Measurements from ENCODE around the gene NAT9. TPM values are rescaled to one million over a fixed set of nuclear protein-coding genes. Genes with fewer than 3 reads are reported as not detected.

The NAT9 gene
- total and polyA plus RNA-seq, 2 experiments from 2014 or later = 37.3 to 37.5 TPM

DNA sequence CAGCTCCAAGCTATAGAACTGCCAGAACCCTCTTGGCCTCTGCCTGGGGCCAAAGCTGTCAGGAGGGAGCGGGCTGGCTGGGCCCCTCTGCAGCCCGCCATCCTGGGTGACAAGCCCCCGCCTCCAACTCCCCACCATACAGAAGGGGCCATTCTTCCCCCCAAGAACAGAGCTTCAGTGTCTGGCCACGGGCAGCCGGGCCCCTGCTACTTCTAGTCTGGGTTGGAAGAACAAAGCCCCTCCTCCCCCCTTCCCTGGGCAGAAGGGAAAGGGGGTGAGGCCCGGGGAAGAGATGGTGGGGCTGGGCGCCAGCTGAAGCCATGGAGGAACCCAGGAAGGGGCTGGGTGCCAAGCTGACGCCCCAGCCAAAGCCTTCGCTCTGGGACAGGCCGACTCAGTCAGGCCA lies 9.0 kb downstream of the NAT9 start (continued):
- TF ChIP-seq, protein P1, sequence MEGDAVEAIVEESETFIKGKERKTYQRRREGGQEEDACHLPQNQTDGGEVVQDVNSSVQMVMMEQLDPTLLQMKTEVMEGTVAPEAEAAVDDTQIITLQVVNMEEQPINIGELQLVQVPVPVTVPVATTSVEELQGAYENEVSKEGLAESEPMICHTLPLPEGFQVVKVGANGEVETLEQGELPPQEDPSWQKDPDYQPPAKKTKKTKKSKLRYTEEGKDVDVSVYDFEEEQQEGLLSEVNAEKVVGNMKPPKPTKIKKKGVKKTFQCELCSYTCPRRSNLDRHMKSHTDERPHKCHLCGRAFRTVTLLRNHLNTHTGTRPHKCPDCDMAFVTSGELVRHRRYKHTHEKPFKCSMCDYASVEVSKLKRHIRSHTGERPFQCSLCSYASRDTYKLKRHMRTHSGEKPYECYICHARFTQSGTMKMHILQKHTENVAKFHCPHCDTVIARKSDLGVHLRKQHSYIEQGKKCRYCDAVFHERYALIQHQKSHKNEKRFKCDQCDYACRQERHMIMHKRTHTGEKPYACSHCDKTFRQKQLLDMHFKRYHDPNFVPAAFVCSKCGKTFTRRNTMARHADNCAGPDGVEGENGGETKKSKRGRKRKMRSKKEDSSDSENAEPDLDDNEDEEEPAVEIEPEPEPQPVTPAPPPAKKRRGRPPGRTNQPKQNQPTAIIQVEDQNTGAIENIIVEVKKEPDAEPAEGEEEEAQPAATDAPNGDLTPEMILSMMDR (conservative IDR thresholded peaks at IDR 0.05; ENCODE audit: low read depth in 2 of 2) = no peak

DNA sequence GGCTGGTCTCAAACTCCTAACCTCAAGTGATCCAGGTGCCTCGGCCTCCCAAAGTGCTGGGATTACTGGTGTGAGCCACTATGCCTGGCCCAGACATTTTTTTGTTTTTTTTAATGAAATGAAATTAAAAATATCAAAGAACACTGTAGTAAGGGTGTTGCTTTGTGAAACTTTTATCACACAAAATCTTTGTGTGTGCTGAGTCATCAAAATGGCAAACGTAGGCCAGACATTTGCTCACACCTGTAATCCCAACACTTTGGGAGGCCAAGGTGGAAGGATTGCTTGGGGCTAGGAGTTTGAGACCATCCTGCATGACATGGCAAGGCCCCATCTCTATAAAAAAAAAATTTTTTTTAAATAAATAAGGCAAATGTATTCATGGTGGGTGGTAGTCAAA lies 9.7 kb downstream of the NAT9 start:
- peaks cover 30% of the 10 kb centered on the region for H3K36me3 Mint-ChIP-seq (ENCODE audit: low read depth)
- Histone ChIP-seq H3K27me3 (ENCODE audit: insufficient read depth) (no peaks in the 10 kb centered on the region), H4K20me1 (replicated peaks; ENCODE audit: insufficient read depth) (peaks cover 13% of the 10 kb centered on the region; the same call in 1 of the 2 replicates), H3K27ac (ENCODE audit: low read depth) (no peak overlapping the region), H2AFZ (no peak overlapping the region), H3K79me2 (replicated peaks; ENCODE audit: insufficient read depth) (peaks cover 8% of the 10 kb centered on the region; the same call in 1 of the 2 replicates), H3F3A (replicated peaks; ENCODE audit: low read depth) (0 out of 2 replicates have a peak, but pooled peaks cover 3% of the 10 kb centered on the region), H3K4me1 (ENCODE audit: insufficient read depth) (peaks cover under 1% of the 10 kb centered on the region; the same call in 1 of the 2 replicates), H3K4me2 (no peak overlapping the region), H3K4me3 (no peak overlapping the region), H3K36me3 (ENCODE audit: insufficient read depth) (peaks cover 8% of the 10 kb centered on the region), H3K9me2 (ENCODE audit: insufficient read depth) (no peaks in the 10 kb centered on the region)
- ATAC-seq (no peak), DNase-seq (ENCODE audit: low spot score) (no peak)
- no peak overlapping the region for H3K27ac Mint-ChIP-seq
- H3K4me1 Mint-ChIP-seq = peaks cover 23% of the 10 kb centered on the region
- TF ChIP-seq ZNF114 (CRISPR knock-in tag; IDR thresholded peaks at IDR 0.05) = no peak
- no peak overlapping the region for H3K4me3 Mint-ChIP-seq
- peaks cover 19% of the 10 kb centered on the region for H3K27me3 Mint-ChIP-seq (ENCODE audit: insufficient read depth, low read depth, poor library complexity)
- H3K9me3 Mint-ChIP-seq = no peaks in the 10 kb centered on the region

DNA sequence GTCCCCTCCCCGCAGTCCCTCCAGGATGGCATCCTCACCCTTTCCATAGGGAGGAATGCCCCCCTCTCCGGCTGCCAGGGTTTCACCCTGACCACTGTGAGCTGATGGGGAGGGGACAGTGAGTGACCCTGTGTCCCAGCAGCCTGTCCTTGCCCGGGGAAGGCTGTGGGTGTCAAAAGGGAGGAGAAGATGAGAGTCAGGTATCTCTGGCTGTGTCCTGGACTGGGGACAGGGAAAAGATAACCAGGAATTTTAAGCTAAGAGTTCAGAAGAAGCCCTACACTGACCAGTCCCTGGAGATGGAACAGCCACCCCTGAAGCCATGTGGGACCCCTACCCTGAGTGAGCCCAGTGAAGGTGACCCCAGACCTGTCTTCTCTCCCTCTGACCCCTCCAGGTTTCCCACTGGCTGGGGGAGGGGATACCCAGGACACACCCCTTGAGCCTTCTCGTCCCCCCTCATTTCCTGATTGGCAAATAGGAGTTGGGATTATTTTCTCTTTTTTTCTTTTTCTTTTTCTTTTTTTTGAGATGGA lies 11.3 kb downstream of the NAT9 start:
- Histone ChIP-seq H3K9me2 (ENCODE audit: insufficient read depth) (no peaks in the 10 kb centered on the region), H3K79me2 (replicated peaks; ENCODE audit: insufficient read depth) (peaks cover 19% of the 10 kb centered on the region; the same call in 1 of the 2 replicates), H3K4me3 (no peak overlapping the region), H3F3A (replicated peaks; ENCODE audit: low read depth) (no peaks in the 10 kb centered on the region), H3K4me1 (ENCODE audit: insufficient read depth) (peaks cover 17% of the 10 kb centered on the region), H3K4me2 (no peak overlapping the region), H3K27ac (ENCODE audit: low read depth) (no peak overlapping the region), H3K27me3 (ENCODE audit: insufficient read depth) (no peaks in the 10 kb centered on the region), H4K20me1 (replicated peaks; ENCODE audit: insufficient read depth) (peaks cover 17% of the 10 kb centered on the region), H3K36me3 (ENCODE audit: insufficient read depth) (peaks cover 8% of the 10 kb centered on the region), H2AFZ (no peak overlapping the region)
- DNase-seq (ENCODE audit: low spot score) = no peak
- Mint-ChIP-seq H3K27ac (no peak overlapping the region), H3K9me3 (no peaks in the 10 kb centered on the region), H3K36me3 (ENCODE audit: low read depth) (peaks cover 19% of the 10 kb centered on the region), H3K4me3 (no peak overlapping the region; the same call in 2 of the 3 replicates), H3K4me1 (peaks cover 35% of the 10 kb centered on the region), H3K27me3 (ENCODE audit: insufficient read depth, low read depth, poor library complexity) (peaks cover 19% of the 10 kb centered on the region)
- no peak for ATAC-seq
- TF ChIP-seq EZH2 (IDR thresholded peaks at IDR 0.05; ENCODE audit: low read depth, unreplicated experiment) (no peak), STAT1 (IDR thresholded peaks at IDR 0.05; ENCODE audit: unreplicated experiment) (no peak), POLR2AphosphoS5 (IDR thresholded peaks at IDR 0.05; ENCODE audit: low read depth) (no peak), NANOG (IDR thresholded peaks at IDR 0.05; ENCODE audit: borderline replicate concordance) (no peak), EZH2phosphoT487 (IDR thresholded peaks at IDR 0.05; ENCODE audit: unreplicated experiment) (no peak)
- TF ChIP-seq, protein P2, sequence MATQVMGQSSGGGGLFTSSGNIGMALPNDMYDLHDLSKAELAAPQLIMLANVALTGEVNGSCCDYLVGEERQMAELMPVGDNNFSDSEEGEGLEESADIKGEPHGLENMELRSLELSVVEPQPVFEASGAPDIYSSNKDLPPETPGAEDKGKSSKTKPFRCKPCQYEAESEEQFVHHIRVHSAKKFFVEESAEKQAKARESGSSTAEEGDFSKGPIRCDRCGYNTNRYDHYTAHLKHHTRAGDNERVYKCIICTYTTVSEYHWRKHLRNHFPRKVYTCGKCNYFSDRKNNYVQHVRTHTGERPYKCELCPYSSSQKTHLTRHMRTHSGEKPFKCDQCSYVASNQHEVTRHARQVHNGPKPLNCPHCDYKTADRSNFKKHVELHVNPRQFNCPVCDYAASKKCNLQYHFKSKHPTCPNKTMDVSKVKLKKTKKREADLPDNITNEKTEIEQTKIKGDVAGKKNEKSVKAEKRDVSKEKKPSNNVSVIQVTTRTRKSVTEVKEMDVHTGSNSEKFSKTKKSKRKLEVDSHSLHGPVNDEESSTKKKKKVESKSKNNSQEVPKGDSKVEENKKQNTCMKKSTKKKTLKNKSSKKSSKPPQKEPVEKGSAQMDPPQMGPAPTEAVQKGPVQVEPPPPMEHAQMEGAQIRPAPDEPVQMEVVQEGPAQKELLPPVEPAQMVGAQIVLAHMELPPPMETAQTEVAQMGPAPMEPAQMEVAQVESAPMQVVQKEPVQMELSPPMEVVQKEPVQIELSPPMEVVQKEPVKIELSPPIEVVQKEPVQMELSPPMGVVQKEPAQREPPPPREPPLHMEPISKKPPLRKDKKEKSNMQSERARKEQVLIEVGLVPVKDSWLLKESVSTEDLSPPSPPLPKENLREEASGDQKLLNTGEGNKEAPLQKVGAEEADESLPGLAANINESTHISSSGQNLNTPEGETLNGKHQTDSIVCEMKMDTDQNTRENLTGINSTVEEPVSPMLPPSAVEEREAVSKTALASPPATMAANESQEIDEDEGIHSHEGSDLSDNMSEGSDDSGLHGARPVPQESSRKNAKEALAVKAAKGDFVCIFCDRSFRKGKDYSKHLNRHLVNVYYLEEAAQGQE (IDR thresholded peaks at IDR 0.05; ENCODE audit: unreplicated experiment) = no peak
- TF ChIP-seq, protein P3, sequence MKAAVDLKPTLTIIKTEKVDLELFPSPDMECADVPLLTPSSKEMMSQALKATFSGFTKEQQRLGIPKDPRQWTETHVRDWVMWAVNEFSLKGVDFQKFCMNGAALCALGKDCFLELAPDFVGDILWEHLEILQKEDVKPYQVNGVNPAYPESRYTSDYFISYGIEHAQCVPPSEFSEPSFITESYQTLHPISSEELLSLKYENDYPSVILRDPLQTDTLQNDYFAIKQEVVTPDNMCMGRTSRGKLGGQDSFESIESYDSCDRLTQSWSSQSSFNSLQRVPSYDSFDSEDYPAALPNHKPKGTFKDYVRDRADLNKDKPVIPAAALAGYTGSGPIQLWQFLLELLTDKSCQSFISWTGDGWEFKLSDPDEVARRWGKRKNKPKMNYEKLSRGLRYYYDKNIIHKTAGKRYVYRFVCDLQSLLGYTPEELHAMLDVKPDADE (IDR thresholded peaks at IDR 0.05) = no peak
